ENCODE data around the gene CCDC141. TPM values are rescaled to one million over a fixed set of nuclear protein-coding genes. Genes with fewer than 3 reads are reported as not detected.

Gene CCDC141
- total and polyA plus RNA-seq, 2 donors (not counting 3 experiments of a cell fraction or from before 2014, with no cell fraction given) = not detected

GRCh38 chr2:178927173-178927572 is 122.8 kb downstream of the CCDC141 start:
- Histone ChIP-seq H3K79me2 (ENCODE audit: control insufficient read depth, insufficient read depth, low read length) (no peaks in the 10 kb centered on the region), H2AFZ (ENCODE audit: low read depth, low read length) (no peak overlapping the region), H3K27me3 (ENCODE audit: control insufficient read depth in 2 of 2, insufficient read depth in 2 of 2, low read length in 2 of 2) (peaks cover 5 to 16% of the 10 kb centered on the region in 2 experiments), H4K20me1 (replicated peaks; ENCODE audit: control insufficient read depth, extremely low read depth, insufficient read depth, low read length) (no peaks in the 10 kb centered on the region), H3K4me1 (ENCODE audit: control insufficient read depth, extremely low read depth, insufficient read depth, low read length) (no peaks in the 10 kb centered on the region), H3K4me3 (replicated peaks in 1 of 3; ENCODE audit: insufficient read depth in 1 of 3, low read depth in 1 of 3, low read length in 3 of 3) (no peak overlapping the region), H3K4me2 (ENCODE audit: insufficient read depth, low read length) (no peak overlapping the region), H3K9ac (replicated peaks; ENCODE audit: extremely low read depth, insufficient read depth, low read length) (no peak overlapping the region), H3K36me3 (ENCODE audit: control insufficient read depth in 2 of 2, extremely low read depth in 1 of 2, insufficient read depth in 2 of 2, low read length in 2 of 2) (no peaks in the 10 kb centered on the region), H3K9me3 (replicated peaks; ENCODE audit: control insufficient read depth, insufficient read depth, low read length) (no peaks in the 10 kb centered on the region), H3K9me1 (replicated peaks; ENCODE audit: control insufficient read depth, extremely low read depth, insufficient read depth, low read length) (no peaks in the 10 kb centered on the region), H3K27ac (ENCODE audit: insufficient read depth, low read depth, low read length) (no peak overlapping the region)
- DNase-seq (ENCODE audit: low read depth, low spot score) = no peak
- no peak for FAIRE-seq
- TF ChIP-seq MAX (IDR thresholded peaks at IDR 0.05; ENCODE audit: insufficient read depth, insufficient read length) (no peak), EZH2 (IDR thresholded peaks at IDR 0.05; ENCODE audit: borderline replicate concordance, low read depth, low read length, severe bottlenecking) (no peak), MYC (IDR thresholded peaks at IDR 0.05; ENCODE audit: low read depth, low read length) (no peak), FOS (IDR thresholded peaks at IDR 0.05; ENCODE audit: borderline replicate concordance, insufficient read depth, low read length) (no peak), POLR2AphosphoS5 (IDR thresholded peaks at IDR 0.05; ENCODE audit: insufficient read depth, low read depth, low read length) (no peak), POLR2A (IDR thresholded peaks at IDR 0.05; ENCODE audit: low read depth, low read length) (no peak), GATA2 (IDR thresholded peaks at IDR 0.05; ENCODE audit: insufficient read depth, insufficient read length, low read depth, low read length) (no peak), JUN (IDR thresholded peaks at IDR 0.05; ENCODE audit: borderline replicate concordance, insufficient read depth, insufficient read length, low read depth) (no peak), CTCF (IDR thresholded peaks at IDR 0.05; ENCODE audit: extremely low read depth in 1 of 2, insufficient read depth in 1 of 2, low read depth in 1 of 2, low read length in 2 of 2) (no peak)
- BruUV-seq (replicated peaks) = no TSS peak
- ChIA-PET CTCF (interaction anchor here (0.6 to 2.6 kb wide), 11 partner anchors 9 to 227 kb away, joined by 3 to 10 read pairs (median 4); no protein-coding TSS in a partner anchor), POLR2A (no interaction called here)
- intact Hi-C loops (cut with micrococcal nuclease) = no loop called here
- dilution Hi-C loops (cut with MboI; ENCODE audit: extremely low pct_ligation_motif_present, low sequenced_read_pairs) = no loop called here

Measured in endothelial cell of umbilical vein (primary cell).